HFF-Myc (cell line): ENCODE results near the gene SORCS2.

ENCODE experiments used
- DNase-seq: peaks from one replicate; pipeline ENCODE4 v3.0.0-alpha.2; 2011; ENCODE audit warnings: low read depth; ENCODE audit errors: extremely low read depth
- H3K4me3 ChIP-seq: replicated peaks from 2 replicates; pipeline ENCODE4 v1.5.1; 2011; ENCODE audit warnings: low read depth, mild to moderate bottlenecking, control low read depth, low read length
- CTCF ChIP-seq: IDR thresholded peaks from 2 replicates; pipeline ENCODE4 v1.5.1; 2012; ENCODE audit warnings: mild to moderate bottlenecking, low read depth, low read length, control low read depth; ENCODE audit errors: missing control alignments

Gene SORCS2

GRCh38 chr4:7288751-7289523 is 96.6 kb downstream of the SORCS2 start:
- TF ChIP-seq CTCF: no peak
- no peak for DNase-seq
- no peak overlapping the region for H3K4me3 ChIP-seq

DNA sequence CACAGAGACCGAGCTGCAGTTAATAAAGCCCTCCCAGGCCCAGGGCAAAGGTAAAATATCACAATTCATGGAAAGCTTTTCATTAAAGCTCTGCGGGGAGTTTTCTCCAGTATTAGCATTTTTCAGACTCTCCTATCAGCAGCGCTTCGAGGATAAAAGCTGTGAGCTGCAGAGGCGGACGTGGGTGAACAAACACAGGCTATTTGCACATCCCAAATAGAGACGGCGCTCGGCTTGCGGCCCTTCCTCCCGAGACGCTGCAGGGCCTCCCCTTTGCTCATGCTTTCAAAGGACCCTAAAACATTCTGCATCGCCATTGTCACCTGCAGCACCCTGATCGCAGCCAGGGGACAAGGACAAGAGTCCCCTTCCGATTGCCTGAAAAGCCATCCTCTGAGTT is 97.3 kb downstream of the SORCS2 start:
- no peak for DNase-seq
- no peak for TF ChIP-seq CTCF
- H3K4me3 ChIP-seq: no peak overlapping the region

DNA sequence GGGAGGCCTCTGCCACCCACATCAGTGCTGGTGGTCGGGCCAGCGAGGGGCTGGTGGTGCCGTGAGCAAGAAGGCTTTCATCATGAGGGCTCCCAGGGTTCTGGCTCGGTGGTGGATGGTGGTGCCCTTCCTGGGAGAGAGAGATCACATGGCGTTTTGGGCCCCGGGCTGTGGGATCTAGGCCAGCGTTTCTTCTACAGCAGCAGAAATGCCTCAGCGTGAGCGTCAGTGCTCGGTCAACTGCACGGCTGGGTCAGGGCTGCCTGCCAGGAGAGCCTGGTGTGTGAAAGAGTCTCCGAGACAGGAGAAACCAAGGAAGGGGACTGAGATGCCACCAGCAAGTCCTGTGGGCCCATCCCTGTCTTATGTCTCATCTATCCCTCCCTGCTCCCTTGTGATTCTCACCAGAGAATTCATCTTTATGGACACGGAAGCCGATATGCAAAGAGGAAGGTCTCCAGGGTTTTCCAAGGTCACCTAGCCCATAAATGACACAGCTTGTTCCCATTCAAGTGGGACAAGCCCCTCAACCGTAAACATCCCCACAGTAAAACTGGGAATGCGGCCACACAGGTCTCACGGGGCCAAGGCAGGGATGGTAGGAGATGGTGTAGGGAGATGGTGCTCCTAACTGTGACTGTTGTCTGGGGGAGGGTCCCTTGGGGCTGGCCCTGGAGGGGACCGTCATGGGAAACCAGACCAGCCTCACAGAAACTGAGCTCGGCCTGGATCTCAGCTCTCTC is 99.2 kb downstream of the SORCS2 start:
- DNase-seq: no peak
- H3K4me3 ChIP-seq: no peak overlapping the region
- TF ChIP-seq CTCF: no peak

- no peak overlapping the region for H3K4me3 ChIP-seq
- TF ChIP-seq CTCF: no peak
- DNase-seq: no peak
Measured at GRCh38 chr4:7293703-7294102, 101.4 kb downstream of the SORCS2 start.

DNA sequence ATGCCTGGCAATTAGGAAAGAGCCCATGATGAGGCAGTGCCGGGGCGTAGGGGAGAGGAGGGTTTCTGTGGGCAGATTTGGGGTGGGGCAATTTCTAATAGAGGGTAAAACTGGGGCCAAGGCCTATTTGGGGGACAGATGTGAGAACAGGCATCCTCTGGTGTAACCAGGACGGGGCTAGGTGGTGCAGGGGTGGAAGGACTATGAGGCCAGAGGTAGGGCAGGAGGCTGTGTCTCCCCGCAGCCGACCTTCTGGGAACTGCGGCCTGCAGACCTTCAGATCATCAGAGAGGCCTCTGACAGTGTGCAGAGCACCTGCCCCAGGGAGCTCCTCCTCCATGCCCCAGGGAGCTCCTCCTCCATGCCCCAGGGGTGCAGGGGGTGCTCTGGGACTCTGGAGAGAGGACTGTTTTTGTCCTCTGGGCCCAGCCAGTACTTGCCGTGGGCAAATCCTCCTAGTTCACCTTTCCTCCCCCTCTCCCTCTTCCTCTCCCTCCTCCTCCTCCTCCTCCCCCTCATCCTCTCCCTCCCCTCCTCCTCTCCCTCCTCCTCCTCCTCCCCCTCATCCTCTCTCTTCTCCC is 101.9 kb downstream of the SORCS2 start:
- DNase-seq: no peak
- H3K4me3 ChIP-seq: no peak overlapping the region
- TF ChIP-seq CTCF: no peak

DNA sequence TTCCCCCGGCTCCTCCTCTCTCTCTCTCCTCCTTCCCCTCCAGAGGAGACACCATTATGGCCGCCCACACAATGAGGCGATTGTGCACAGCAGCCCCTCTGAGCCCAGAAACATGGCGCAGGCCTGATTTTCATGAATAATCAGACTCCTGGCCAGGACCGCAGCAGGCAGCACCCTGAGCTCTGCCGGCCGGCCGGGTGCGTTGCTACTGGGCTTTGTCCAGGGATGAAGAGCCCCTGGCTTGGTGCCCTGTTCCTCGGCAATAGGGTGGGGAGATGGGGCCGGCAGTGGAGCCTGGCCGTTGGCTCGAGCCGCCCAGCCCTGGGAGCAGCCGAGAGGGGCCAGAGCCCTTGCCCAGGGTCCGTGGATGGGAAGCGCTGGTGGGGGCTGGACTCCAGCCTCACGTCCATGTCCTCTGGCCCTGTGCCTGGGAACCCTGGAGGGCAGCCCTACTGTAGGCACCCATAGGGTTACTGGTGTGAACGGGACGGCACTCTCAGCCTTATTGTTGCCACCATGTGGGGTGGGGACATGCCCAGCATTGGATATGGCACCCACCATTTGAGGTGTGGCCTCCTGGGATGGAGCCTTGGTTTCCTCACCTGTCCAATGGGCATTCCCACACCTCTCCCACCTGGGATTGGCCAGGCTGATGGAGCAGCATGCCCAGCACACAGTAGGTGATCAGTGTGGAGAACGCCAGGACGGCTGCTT is 103.0 kb downstream of the SORCS2 start:
- no peak for DNase-seq
- no peak for TF ChIP-seq CTCF
- no peak overlapping the region for H3K4me3 ChIP-seq
